H9 (cell line): ENCODE results near the gene FYN. TPM values are rescaled to one million over a fixed set of nuclear protein-coding genes. Genes with fewer than 3 reads are reported as not detected.

Experiments
- DNase-seq: peaks from one replicate; pipeline ENCODE4 v3.0.0-alpha.2; 2017
- H2AFZ ChIP-seq: one replicate; pipeline ENCODE4 v1.6.1; 2013; ENCODE audit warnings: mild to moderate bottlenecking, low read length, control low read depth, moderate library complexity
- H2AK5ac ChIP-seq: 2 replicates; pipeline ENCODE4 v1.6.1; 2013; ENCODE audit warnings: low read length, control low read depth, mixed read lengths; ENCODE audit not compliant: insufficient read length
- H2BK120ac ChIP-seq: one replicate; pipeline ENCODE4 v1.6.1; 2013; ENCODE audit warnings: low read depth, mild to moderate bottlenecking, low read length, control low read depth, inconsistent platforms; ENCODE audit not compliant: poor library complexity, severe bottlenecking
- H2BK12ac ChIP-seq: 2 replicates; pipeline ENCODE4 v1.6.1; 2013; ENCODE audit warnings: low read length, control low read depth, mixed read lengths, low read depth; ENCODE audit not compliant: insufficient read length
- H2BK15ac ChIP-seq: 2 replicates; pipeline ENCODE4 v1.6.1; 2013; ENCODE audit warnings: low read depth, low read length, control low read depth
- H2BK20ac ChIP-seq: one replicate; pipeline ENCODE4 v1.6.1; 2013; ENCODE audit warnings: low read depth, mild to moderate bottlenecking, low read length, control low read depth, inconsistent platforms; ENCODE audit not compliant: poor library complexity, severe bottlenecking
- H2BK5ac ChIP-seq: 2 replicates; pipeline ENCODE4 v1.6.1; 2013; ENCODE audit warnings: low read length, control low read depth, mixed read lengths; ENCODE audit not compliant: insufficient read length
- H3K14ac ChIP-seq: 2 replicates; pipeline ENCODE4 v1.6.1; 2013; ENCODE audit warnings: low read length, control low read depth; ENCODE audit not compliant: insufficient read depth
- H3K18ac ChIP-seq: 2 replicates; pipeline ENCODE4 v1.6.1; 2013; ENCODE audit warnings: low read depth, mild to moderate bottlenecking, mixed read lengths, low read length, control low read depth; ENCODE audit not compliant: insufficient read length
- H3K23ac ChIP-seq: 2 replicates; pipeline ENCODE4 v1.6.1; 2013; ENCODE audit warnings: low read length, control low read depth, mixed read lengths, low read depth; ENCODE audit not compliant: insufficient read length
- H3K23me2 ChIP-seq: 2 replicates; pipeline ENCODE4 v1.6.1; 2013; ENCODE audit warnings: low read depth, mild to moderate bottlenecking, mixed read lengths, low read length, control low read depth; ENCODE audit not compliant: insufficient read length, poor library complexity, severe bottlenecking
- H3K27ac ChIP-seq: 2 replicates; pipeline ENCODE4 v1.5.1; 2013; ENCODE audit warnings: low read length, control low read depth, mixed read lengths, low read depth; ENCODE audit not compliant: insufficient read length
- H3K27me3 ChIP-seq: 2 replicates; pipeline ENCODE4 v1.6.1; 2013; ENCODE audit warnings: low read length, control low read depth, inconsistent platforms; ENCODE audit not compliant: insufficient read depth
- H3K4ac ChIP-seq: 2 replicates; pipeline ENCODE4 v1.6.1; 2013; ENCODE audit warnings: low read depth, mild to moderate bottlenecking, control low read depth, inconsistent platforms, low read length, moderate library complexity
- H3K4me1 ChIP-seq: 2 replicates; pipeline ENCODE4 v1.6.1; 2013; ENCODE audit warnings: low read length, control low read depth, inconsistent platforms; ENCODE audit not compliant: insufficient read depth
- H3K4me2 ChIP-seq: 2 replicates; pipeline ENCODE4 v1.6.1; 2013; ENCODE audit warnings: low read length, control low read depth, mixed read lengths; ENCODE audit not compliant: insufficient read length, insufficient read depth
- H3K56ac ChIP-seq: 2 replicates; pipeline ENCODE4 v1.6.1; 2013; ENCODE audit warnings: low read depth, mild to moderate bottlenecking, mixed read lengths, low read length, control low read depth; ENCODE audit not compliant: insufficient read length
- H3K79me1 ChIP-seq: 2 replicates; pipeline ENCODE4 v1.6.1; 2013; ENCODE audit warnings: low read depth, mild to moderate bottlenecking, moderate library complexity, low read length, control low read depth, inconsistent platforms; ENCODE audit not compliant: insufficient read depth, poor library complexity, severe bottlenecking
- H3K79me2 ChIP-seq: 2 replicates; pipeline ENCODE4 v1.6.1; 2013; ENCODE audit warnings: low read length, control low read depth, inconsistent platforms; ENCODE audit not compliant: insufficient read depth
- H3K9ac ChIP-seq: 2 replicates; pipeline ENCODE4 v1.6.1; 2013; ENCODE audit warnings: low read length, control low read depth, mixed read lengths; ENCODE audit not compliant: insufficient read length; ENCODE audit errors: extremely low read depth
- H3K9me3 ChIP-seq: one replicate; pipeline ENCODE4 v1.6.1; 2013; ENCODE audit warnings: low read depth, low read length, inconsistent platforms; ENCODE audit not compliant: control insufficient read depth
- H3T11ph ChIP-seq: one replicate; pipeline ENCODE4 v1.6.1; 2013; ENCODE audit warnings: mild to moderate bottlenecking, low read length, control low read depth, inconsistent platforms
- H4K20me1 ChIP-seq: one replicate; pipeline ENCODE4 v1.6.1; 2013; ENCODE audit not compliant: control insufficient read depth, insufficient read length, insufficient read depth
- H4K5ac ChIP-seq: 2 replicates; pipeline ENCODE4 v1.6.1; 2013; ENCODE audit warnings: low read depth, mild to moderate bottlenecking, mixed read lengths, low read length, control low read depth; ENCODE audit not compliant: insufficient read length
- H4K8ac ChIP-seq: replicated peaks from 2 replicates; pipeline ENCODE4 v1.6.1; 2013; ENCODE audit warnings: low read length, control low read depth, mixed read lengths, low read depth; ENCODE audit not compliant: insufficient read length
- H4K91ac ChIP-seq: 2 replicates; pipeline ENCODE4 v1.6.1; 2013; ENCODE audit warnings: low read depth, mild to moderate bottlenecking, moderate library complexity, mixed read lengths, low read length, control low read depth; ENCODE audit not compliant: insufficient read length
- H3K27ac Mint-ChIP-seq, 3 experiments: 2 replicates in 2 of 3; 3 replicates in 1 of 3; pipeline ENCODE4 v1.8.0; 2020 to 2021; ENCODE audit warnings: mixed read lengths in 3 of 3, mild to moderate bottlenecking in 1 of 3, moderate library complexity in 1 of 3
- H3K27me3 Mint-ChIP-seq: 2 replicates; pipeline ENCODE4 v1.8.0; 2021; ENCODE audit warnings: low read depth, mild to moderate bottlenecking, moderate library complexity, mixed read lengths
- H3K36me3 Mint-ChIP-seq, 3 experiments: 2 replicates in 2 of 3; 3 replicates in 1 of 3; pipeline ENCODE4 v1.8.0; 2020 to 2021; ENCODE audit warnings: low read depth in 3 of 3, mixed read lengths in 3 of 3; ENCODE audit not compliant: insufficient read depth in 1 of 3
- H3K4me1 Mint-ChIP-seq, 2 experiments: 2 replicates each; pipeline ENCODE4 v1.8.0; 2020; ENCODE audit warnings: mixed read lengths in 2 of 2
- H3K4me3 Mint-ChIP-seq, 2 experiments: 2 replicates in 1 of 2; 3 replicates in 1 of 2; pipeline ENCODE4 v1.8.0; 2020 to 2021; ENCODE audit warnings: mild to moderate bottlenecking in 2 of 2, mixed read lengths in 2 of 2, moderate library complexity in 1 of 2
- H3K9me3 Mint-ChIP-seq, 2 experiments: 2 replicates in 1 of 2; 3 replicates in 1 of 2; pipeline ENCODE4 v1.8.0; 2020; ENCODE audit warnings: mild to moderate bottlenecking in 2 of 2, mixed read lengths in 2 of 2, moderate library complexity in 1 of 2
- CTCF ChIP-seq: fragments of 200-600 bp; sonication (generic); conservative IDR thresholded peaks from 3 replicates; pipeline ENCODE4 v1.8.0; 2021; ENCODE audit warnings: antibody characterized with exemption, mild to moderate bottlenecking
- WGBS: extraction: QIAGEN DNeasy Blood & Tissue Kit; methylation state at CpG from one replicate; pipeline ENCODE4 v1.1.7; 2013; ENCODE audit warnings: missing lambda C conversion rate, low lambda C conversion rate, mixed read lengths; ENCODE audit not compliant: insufficient read length; ENCODE audit errors: extremely low coverage; 5-methylcytosine and 5-hydroxymethylcytosine counted together
- total RNA-seq: library from RNA; stranded (reverse); gene quantifications from 2 replicates; pipeline ENCODE4 v1.2.1, GENCODE V29; 2021

FYN gene
- total RNA-seq, 1 experiment from 2014 or later, result 64.8 TPM

- H4K20me1 ChIP-seq, result no peaks in the 10 kb centered on the region
- no peak overlapping the region for H3K27ac ChIP-seq
- H3K18ac ChIP-seq, result no peak overlapping the region
- H3K4me1 Mint-ChIP-seq, result peaks cover 26 to 40% of the 10 kb centered on the region in 2 experiments
- no peak overlapping the region for H3K14ac ChIP-seq
- H4K91ac ChIP-seq, result no peak overlapping the region
- peaks cover 5% of the 10 kb centered on the region for H3K4me1 ChIP-seq
- no peak overlapping the region for H3K27ac Mint-ChIP-seq
- WGBS, result no CpG with 5 or more reads among the region's 7 CpGs
- H3K4me2 ChIP-seq, result no peak overlapping the region
- no peak overlapping the region for H2BK120ac ChIP-seq
- DNase-seq, result no peak
- TF ChIP-seq CTCF, result no peak
- H2BK5ac ChIP-seq, result no peak overlapping the region
- H4K5ac ChIP-seq, result no peak overlapping the region
- no peak overlapping the region for H2AFZ ChIP-seq
- H3K79me1 ChIP-seq, result no peaks in the 10 kb centered on the region
- no peaks in the 10 kb centered on the region for H3K27me3 Mint-ChIP-seq
- peaks cover 16 to 22% of the 10 kb centered on the region in 2 experiments for H3K9me3 Mint-ChIP-seq
- H3K79me2 ChIP-seq, result no peaks in the 10 kb centered on the region
- no peak overlapping the region for H2AK5ac ChIP-seq
- H3K27me3 ChIP-seq, result no peaks in the 10 kb centered on the region
- no peak overlapping the region for H3K4ac ChIP-seq
- no peak overlapping the region for H3K9ac ChIP-seq
- no peak overlapping the region for H2BK20ac ChIP-seq
- no peak overlapping the region for H4K8ac ChIP-seq
- H2BK15ac ChIP-seq, result no peak overlapping the region
- peaks cover 8% of the 10 kb centered on the region for H3K9me3 ChIP-seq
- no peaks in the 10 kb centered on the region for H3K23me2 ChIP-seq
- no peak overlapping the region for H3K23ac ChIP-seq
- H3K56ac ChIP-seq, result no peak overlapping the region
- H3K36me3 Mint-ChIP-seq, result peaks cover 25 to 30% (median 28%) of the 10 kb centered on the region in 3 experiments
- H2BK12ac ChIP-seq, result no peak overlapping the region
- no peak overlapping the region for H3K4me3 Mint-ChIP-seq
- no peak overlapping the region for H3T11ph ChIP-seq
Measured at GRCh38 chr6:111732390-111732789, 140.9 kb downstream of the FYN start.
